Putamen (tissue), 1 donor: Measurements from ENCODE around the gene PTMA.
A peak's percentile ranks its signal among the peaks of the same experiment; 100 is the strongest.

Experiments used
- DNase-seq: peaks from one replicate; pipeline ENCODE4 v3.0.0-alpha.2; 2016; ENCODE audit warnings: low spot score

Gene PTMA

GRCh38 chr2:231676243-231676642 lies 32.1 kb upstream of the PTMA start:
- DNase-seq: no peak

- DNase-seq: peak; percentile 83
Measured at GRCh38 chr2:231677632-231678104, 30.7 kb upstream of the PTMA start.

- DNase-seq: no peak
Measured at GRCh38 chr2:231679908-231680284, 28.4 kb upstream of the PTMA start.

- DNase-seq: no peak
Measured at GRCh38 chr2:231680285-231680991, 27.9 kb upstream of the PTMA start.

- peak; percentile 90 for DNase-seq
Measured at GRCh38 chr2:231680992-231681852, 27.1 kb upstream of the PTMA start.

- no peak for DNase-seq
Measured at GRCh38 chr2:231682603-231683291, 25.6 kb upstream of the PTMA start.

GRCh38 chr2:231683292-231684235 lies 24.8 kb upstream of the PTMA start:
- DNase-seq: peak; percentile 91

GRCh38 chr2:231684314-231685223 lies 23.8 kb upstream of the PTMA start:
- peak; percentile 89 for DNase-seq

- peak; percentile 98 for DNase-seq
Measured at GRCh38 chr2:231685349-231686191, 22.8 kb upstream of the PTMA start.

- no peak for DNase-seq
Measured at GRCh38 chr2:231686192-231687100, 21.9 kb upstream of the PTMA start.

- peak; percentile 89 for DNase-seq
Measured at GRCh38 chr2:231687133-231687852, 21.0 kb upstream of the PTMA start.

- no peak for DNase-seq
Measured at GRCh38 chr2:231687961-231688360, 20.4 kb upstream of the PTMA start.

- DNase-seq: no peak
Measured at GRCh38 chr2:231688719-231689118, 19.6 kb upstream of the PTMA start.

GRCh38 chr2:231689124-231689893 lies 19.0 kb upstream of the PTMA start:
- DNase-seq: no peak

GRCh38 chr2:231691251-231691772 lies 17.0 kb upstream of the PTMA start:
- DNase-seq: no peak

- no peak for DNase-seq
Measured at GRCh38 chr2:231692847-231693246, 15.5 kb upstream of the PTMA start.

GRCh38 chr2:231693956-231694355 lies 14.4 kb upstream of the PTMA start:
- no peak for DNase-seq
